Measurements from ENCODE around the gene TEX11.

DNA sequence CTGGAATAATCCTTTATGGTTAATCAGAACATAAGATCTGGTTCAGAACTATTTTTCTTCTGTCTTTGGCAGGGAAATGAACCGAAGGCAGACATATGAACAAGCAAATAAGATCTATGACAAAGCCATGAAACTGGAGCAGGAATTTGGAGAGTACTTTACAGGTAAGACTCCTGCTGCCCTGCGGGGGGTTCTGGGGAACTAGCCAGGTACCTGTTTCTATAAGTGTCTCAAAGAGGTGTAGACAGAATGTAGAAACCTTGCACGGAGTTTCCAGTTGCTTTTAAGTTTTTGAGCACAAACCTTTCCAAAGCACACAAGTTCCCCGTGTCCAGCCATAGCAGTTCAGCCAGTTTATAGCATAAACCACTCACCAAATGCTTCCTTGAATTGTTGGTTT, 407.7 kb downstream of the TEX11 start:
- TF ChIP-seq ZNF296 (CRISPR knock-in tag; conservative IDR thresholded peaks at IDR 0.05), result no peak
- no peak for TF ChIP-seq ZBTB7A (CRISPR knock-in tag; IDR thresholded peaks at IDR 0.05)
- no peak for TF ChIP-seq EP300 (IDR thresholded peaks at IDR 0.05; ENCODE audit: low read depth in 2 of 2, low read length in 2 of 2)
- TF ChIP-seq EP300 (CRISPR knock-in tag; IDR thresholded peaks at IDR 0.05; ENCODE audit: borderline replicate concordance), result no peak
- no peak for TF ChIP-seq YY1 (IDR thresholded peaks at IDR 0.05; ENCODE audit: insufficient read depth, insufficient replicate concordance, low read depth, low read length)
- no peak for TF ChIP-seq PAF1 (CRISPR knock-in tag; IDR thresholded peaks at IDR 0.05)
- TF ChIP-seq ZMYM4 (CRISPR knock-in tag; IDR thresholded peaks at IDR 0.05), result no peak
- TF ChIP-seq CTCF (CRISPR knock-in tag; IDR thresholded peaks at IDR 0.05), result no peak
- TF ChIP-seq GABPB1 (CRISPR knock-in tag; IDR thresholded peaks at IDR 0.05), result no peak
